Gastrocnemius medialis (tissue), 4 donors: ENCODE data around the gene TMEM253.

Source experiments
- CTCF ChIP-seq, 5 experiments: fragments of 450-650 bp in 3 of 5; fragments of 200-600 bp in 2 of 5; sonication (generic) in 2 of 5; IDR thresholded peaks in 4 of 5; conservative IDR thresholded peaks in 1 of 5; 1 replicate in 4 of 5; 2 replicates in 1 of 5; pipeline ENCODE4 v1.5.1; 2016 to 2019; ENCODE audit warnings: antibody characterized with exemption in 5 of 5, mild to moderate bottlenecking in 3 of 5, moderate library complexity in 3 of 5
- POLR2A ChIP-seq, 2 donors: fragments of 450-650 bp; IDR thresholded peaks; one replicate each; pipeline ENCODE4 v1.6.1; 2017; ENCODE audit warnings: antibody characterized with exemption in 2 of 2, mild to moderate bottlenecking in 2 of 2, moderate library complexity in 2 of 2

DNA sequence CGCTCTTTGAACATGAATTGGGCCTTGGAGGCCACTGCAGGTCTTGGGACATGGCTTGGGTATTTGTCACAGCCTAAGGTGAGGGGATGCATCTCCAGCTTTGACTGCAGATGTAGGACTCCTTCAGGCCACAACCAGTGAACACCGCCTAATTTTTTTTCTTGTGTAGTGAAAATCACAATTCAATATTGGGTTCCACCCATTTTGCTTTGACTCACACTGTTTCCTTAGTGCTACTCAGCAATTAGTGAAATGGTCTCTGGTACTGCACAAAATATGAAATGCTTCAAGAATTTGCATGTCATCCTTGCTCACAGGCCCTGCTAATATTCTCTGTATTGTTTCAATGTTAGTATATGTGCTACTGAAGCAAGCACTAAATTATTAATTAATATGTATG is 12.5 kb downstream of the TMEM253 start:
- TF ChIP-seq CTCF (IDR thresholded peaks at IDR 0.05 in 4 of 5, conservative IDR thresholded peaks at IDR 0.05 in 1 of 5) (no peak), POLR2A (IDR thresholded peaks at IDR 0.05) (no peak)
